GM21717 (cell line): Measurements from ENCODE around the gene CDK5RAP3.

Experiments used
- ATAC-seq: cut with Tn5 transposase; IDR thresholded peaks from one replicate; pipeline ENCODE4 v1.9.1; 2021; ENCODE audit warnings: mild to moderate bottlenecking, moderate library complexity; ENCODE audit not compliant: unreplicated experiment

CDK5RAP3 gene

GRCh38 chr17:48022901-48023300 lies 52.0 kb downstream of the CDK5RAP3 start:
- no peak for ATAC-seq

GRCh38 chr17:48023400-48024148 lies 52.7 kb downstream of the CDK5RAP3 start:
- ATAC-seq, result no peak

DNA sequence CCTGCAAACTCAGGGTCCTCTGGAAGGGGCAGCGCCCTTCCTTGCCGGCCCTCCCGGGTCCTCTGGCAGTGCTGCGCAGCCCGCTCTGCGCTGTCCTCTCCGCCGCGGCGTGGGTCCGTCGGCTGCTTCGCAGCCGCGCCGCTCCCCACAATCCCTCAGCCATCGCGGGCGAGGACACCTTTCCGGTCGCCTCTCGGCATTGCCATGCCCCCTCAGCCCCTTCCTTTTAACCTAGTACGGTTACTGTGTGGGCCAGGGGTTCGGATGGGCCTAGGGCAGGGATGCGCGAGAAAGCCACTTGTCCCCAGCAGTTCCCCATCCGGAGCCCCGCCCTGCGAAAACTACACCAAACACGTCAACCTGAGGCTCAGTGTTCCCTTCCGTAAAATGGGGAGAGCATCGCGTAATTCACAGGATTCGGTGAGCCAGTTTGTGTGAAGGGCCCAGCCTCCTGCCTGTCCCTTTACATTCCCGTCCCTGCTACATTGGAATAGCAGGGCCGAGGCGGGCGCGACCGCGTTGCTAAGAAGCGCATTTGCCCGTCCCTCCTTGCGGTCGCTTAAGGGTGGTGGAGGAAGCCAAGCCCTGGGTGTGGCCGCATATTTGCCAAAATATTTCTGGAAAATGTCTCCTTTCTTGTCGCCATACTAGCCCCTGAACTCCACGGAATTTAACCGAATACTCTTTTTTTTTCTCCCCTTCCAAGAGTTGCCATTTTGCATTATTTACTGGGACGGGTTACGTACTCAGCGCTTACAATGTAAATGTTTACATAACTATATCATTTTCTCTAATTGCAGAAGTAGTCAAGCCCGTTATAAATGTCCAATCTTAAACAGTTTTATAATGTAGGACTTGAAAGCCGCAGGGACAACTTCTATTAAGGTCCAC lies 53.5 kb downstream of the CDK5RAP3 start:
- no peak for ATAC-seq

DNA sequence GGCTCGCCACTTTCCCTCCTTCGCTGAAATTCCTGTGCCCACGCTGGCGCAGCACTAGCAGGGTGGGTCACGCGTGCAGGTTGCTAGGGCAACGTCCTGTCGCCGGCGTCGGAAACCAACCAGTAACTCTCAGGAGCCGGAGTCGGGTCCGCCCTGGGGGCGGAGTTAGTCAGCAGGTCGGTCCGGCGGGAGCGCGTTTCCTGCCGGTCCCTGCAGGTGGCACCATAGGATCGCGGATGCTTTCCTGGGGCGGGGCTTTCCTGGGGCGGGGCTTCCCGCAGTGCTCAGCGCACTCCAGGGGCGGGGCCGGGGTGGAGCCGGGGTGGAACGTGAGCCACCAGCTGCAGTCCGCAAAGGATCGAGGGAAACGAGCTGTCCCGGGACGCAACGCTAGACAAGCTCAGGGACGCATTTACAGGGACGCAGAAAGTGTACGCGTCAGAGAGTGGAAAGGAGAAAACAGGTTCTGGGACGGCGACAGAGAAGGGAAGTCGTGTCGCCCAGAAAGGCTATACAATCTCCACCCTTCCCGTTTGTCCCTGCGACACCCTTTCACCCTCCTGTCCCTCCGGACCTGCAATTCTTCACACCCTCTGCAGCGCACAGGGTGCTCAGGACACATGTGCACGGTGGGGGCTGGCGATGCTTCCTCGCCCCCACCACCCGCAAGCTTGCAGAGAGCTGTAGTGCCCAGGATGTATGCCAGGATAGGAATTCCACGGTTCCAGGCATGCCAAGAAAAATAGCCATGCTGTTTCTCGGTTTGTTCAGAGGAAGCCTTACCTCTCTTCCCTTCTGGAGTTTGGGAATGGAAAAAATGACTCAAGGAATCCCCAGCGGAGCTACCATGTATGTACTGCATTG lies 54.4 kb downstream of the CDK5RAP3 start:
- peak; percentile 60 for ATAC-seq

DNA sequence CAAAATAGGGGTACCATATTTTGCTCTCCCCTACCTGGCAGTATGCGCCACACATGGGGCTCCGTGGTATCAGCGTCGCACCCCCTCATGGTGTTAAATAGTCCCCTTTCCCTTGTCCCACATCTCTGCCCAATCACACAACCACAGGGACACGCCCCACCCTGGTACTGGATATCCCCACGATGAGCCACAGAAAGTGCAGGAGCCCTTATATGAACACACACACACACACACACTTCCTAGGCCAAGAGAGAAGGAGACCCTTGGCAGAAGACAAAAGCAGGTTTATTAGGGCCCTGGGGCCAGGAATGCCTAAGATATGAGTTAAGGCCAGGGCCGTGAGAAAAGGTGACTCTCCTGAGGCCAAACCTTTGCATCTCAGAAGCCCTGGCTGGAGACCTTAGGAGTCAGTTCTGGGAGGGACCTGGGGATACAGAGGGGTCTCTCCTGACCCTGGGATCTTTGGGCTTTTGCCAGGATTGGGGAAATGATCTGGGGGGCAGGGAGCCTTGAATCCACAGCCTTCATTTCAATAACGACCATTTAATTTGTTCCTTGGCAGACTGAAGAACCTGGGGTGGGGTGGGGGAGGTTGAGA lies 55.1 kb downstream of the CDK5RAP3 start:
- ATAC-seq, result no peak

DNA sequence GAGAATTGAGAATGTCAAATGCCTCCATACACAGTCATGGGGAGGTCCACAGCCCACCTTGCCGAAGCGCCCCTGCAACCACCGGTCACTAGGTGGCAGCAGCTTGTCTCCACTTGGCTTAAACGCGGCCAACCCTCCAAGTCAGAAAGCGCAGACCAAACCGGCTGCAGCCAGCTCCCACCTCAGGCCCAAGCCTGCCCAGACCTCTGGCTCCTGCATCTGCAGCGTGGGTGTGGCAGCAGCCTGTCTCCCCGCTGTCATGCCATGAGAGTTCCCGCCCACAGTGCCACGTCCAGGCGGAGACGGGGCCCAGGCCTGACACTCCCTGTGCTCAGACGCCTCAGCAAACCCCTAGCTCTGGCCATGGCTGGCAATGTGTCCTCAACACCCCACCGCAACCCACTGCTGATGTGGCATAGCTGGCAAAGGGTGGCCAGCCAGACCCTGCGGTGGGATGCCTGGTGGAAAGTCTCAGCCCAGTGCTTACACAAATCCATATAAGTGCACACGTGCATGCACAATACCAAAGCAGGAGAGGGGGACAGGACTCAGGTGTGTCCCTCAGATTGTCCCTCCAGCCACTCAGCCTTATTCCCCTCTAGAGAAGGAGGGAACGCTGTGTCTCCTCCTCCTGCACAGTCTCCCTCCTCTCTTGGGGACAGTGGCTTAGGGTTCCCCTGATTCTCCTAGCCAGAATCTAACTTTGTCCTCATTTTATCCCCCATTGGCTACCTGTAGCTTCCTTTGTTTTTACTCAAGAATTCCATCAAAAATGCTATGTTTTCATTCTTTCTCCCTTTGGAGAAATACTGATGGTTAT lies 55.8 kb downstream of the CDK5RAP3 start:
- ATAC-seq, result no peak

- no peak for ATAC-seq
These were observed 56.5 kb downstream of the CDK5RAP3 start for GRCh38 chr17:48027322-48027981.

DNA sequence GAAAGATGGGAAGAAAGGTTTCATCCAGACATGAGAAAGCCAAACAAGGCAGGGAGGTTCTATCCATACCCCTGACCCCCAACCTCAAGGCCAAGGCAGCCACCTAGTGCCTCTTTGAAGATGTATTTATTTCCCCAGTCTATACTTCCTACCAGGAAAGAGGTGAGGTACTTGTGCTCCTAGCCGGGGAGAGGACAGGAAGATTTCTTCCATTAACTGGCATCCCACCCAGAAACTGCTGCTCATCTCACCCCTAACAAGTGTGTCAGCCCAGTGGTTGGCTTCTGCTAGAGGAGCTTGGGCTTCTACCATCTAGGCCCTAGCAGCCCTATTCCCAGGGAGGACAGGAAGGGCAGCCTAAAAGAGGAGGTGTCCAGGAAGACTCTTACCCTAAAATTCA lies 57.8 kb downstream of the CDK5RAP3 start:
- no peak for ATAC-seq

DNA sequence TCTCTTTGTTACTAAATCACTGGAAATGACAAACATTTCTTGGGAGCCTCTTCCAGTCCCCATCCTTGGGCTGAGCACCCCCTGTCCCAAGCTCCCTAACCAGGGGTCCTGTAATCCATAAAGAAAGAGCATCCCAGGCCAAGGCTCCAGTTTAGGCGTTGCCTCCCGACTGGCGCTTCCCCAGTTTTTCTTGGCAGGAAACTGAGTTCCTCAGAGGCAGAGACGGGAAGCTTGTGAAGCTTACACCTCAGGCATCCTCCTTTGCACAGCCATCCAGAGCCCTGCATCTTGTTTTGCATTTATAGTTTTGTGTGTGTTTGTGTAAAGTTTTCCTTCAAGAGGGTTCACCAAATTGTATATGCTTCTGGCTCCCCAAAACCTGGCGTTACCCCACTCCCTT lies 59.6 kb downstream of the CDK5RAP3 start:
- no peak for ATAC-seq
